Neural progenitor cell (in vitro differentiated cells): ENCODE results near the gene POLA2. TPM values are rescaled to one million over a fixed set of nuclear protein-coding genes. Genes with fewer than 3 reads are reported as not detected.

ENCODE experiments used
- DNase-seq: peaks from one replicate; pipeline ENCODE4 v3.0.0-alpha.2; 2016; ENCODE audit warnings: low spot score
- H2AFZ ChIP-seq: fragments of 200-600 bp; sonication (generic); replicated peaks from 2 replicates; pipeline ENCODE4 v1.6.1; 2016; ENCODE audit warnings: antibody characterized with exemption
- H3F3A ChIP-seq: fragments of 200-600 bp; sonication (generic); 2 replicates; pipeline ENCODE4 v1.6.1; 2016; ENCODE audit warnings: antibody characterized with exemption, low read depth
- H3K27ac ChIP-seq: fragments of 200-600 bp; sonication (generic); 2 replicates; pipeline ENCODE4 v1.5.1; 2016; ENCODE audit warnings: mild to moderate bottlenecking
- H3K27me3 ChIP-seq: fragments of 200-600 bp; sonication (generic); 2 replicates; pipeline ENCODE4 v1.6.1; 2016; ENCODE audit warnings: mild to moderate bottlenecking, moderate library complexity
- H3K36me3 ChIP-seq: fragments of 200-600 bp; sonication (generic); 2 replicates; pipeline ENCODE4 v1.5.1; 2016
- H3K4me1 ChIP-seq: fragments of 200-600 bp; sonication (generic); 2 replicates; pipeline ENCODE4 v1.6.1; 2016; ENCODE audit warnings: mixed run types
- H3K4me2 ChIP-seq: fragments of 200-600 bp; sonication (generic); 2 replicates; pipeline ENCODE4 v1.6.1; 2016
- H3K4me3 ChIP-seq: fragments of 200-600 bp; sonication (generic); 2 replicates; pipeline ENCODE4 v1.5.1; 2016
- H3K79me2 ChIP-seq: fragments of 200-600 bp; sonication (generic); 2 replicates; pipeline ENCODE4 v1.6.1; 2016; ENCODE audit warnings: low read depth
- H3K9ac ChIP-seq: fragments of 200-600 bp; sonication (generic); 2 replicates; pipeline ENCODE4 v1.6.1; 2016
- H3K9me3 ChIP-seq: fragments of 200-600 bp; sonication (generic); 2 replicates; pipeline ENCODE4 v1.5.1; 2016; ENCODE audit warnings: low read depth
- H4K20me1 ChIP-seq: fragments of 200-600 bp; sonication (generic); 2 replicates; pipeline ENCODE4 v1.6.1; 2016; ENCODE audit warnings: low read depth
- H3K27ac Mint-ChIP-seq: 3 replicates; pipeline ENCODE4 v1.8.0; 2021; ENCODE audit warnings: mixed read lengths
- H3K27me3 Mint-ChIP-seq: 2 replicates; pipeline ENCODE4 v1.8.0; 2022; ENCODE audit warnings: low read depth, mild to moderate bottlenecking, inconsistent platforms, moderate library complexity, mixed read lengths; ENCODE audit not compliant: insufficient read depth
- H3K36me3 Mint-ChIP-seq: 3 replicates; pipeline ENCODE4 v1.8.0; 2021; ENCODE audit warnings: mixed read lengths
- H3K4me1 Mint-ChIP-seq: 3 replicates; pipeline ENCODE4 v1.8.0; 2021; ENCODE audit warnings: mixed read lengths
- H3K4me3 Mint-ChIP-seq: 3 replicates; pipeline ENCODE4 v1.8.0; 2021; ENCODE audit warnings: mild to moderate bottlenecking, moderate library complexity, mixed read lengths
- H3K9me3 Mint-ChIP-seq: 3 replicates; pipeline ENCODE4 v1.8.0; 2020; ENCODE audit warnings: mixed read lengths
- EZH2 ChIP-seq: fragments of 200-600 bp; sonication (generic); IDR thresholded peaks from 2 replicates; pipeline ENCODE4 v1.6.1; 2017; ENCODE audit warnings: antibody characterized with exemption, mild to moderate bottlenecking, moderate library complexity
- EZH2phosphoT487 ChIP-seq: fragments of 200-600 bp; sonication (generic); IDR thresholded peaks from 2 replicates; pipeline ENCODE4 v1.6.1; 2017; ENCODE audit warnings: antibody characterized with exemption
- total RNA-seq: library from RNA; depleted of rRNA; stranded (reverse); fragments of >200 nt; gene quantifications from 2 replicates; pipeline ENCODE4 v1.2.3, GENCODE V29; 2015; ENCODE audit warnings: low replicate concordance
- TF ChIP-seq, protein P1 (sequence below): fragments of 200-600 bp; sonication (generic); IDR thresholded peaks from 2 replicates; pipeline ENCODE4 v1.5.1; 2017; ENCODE audit warnings: antibody characterized with exemption, mild to moderate bottlenecking

Gene POLA2
- total RNA-seq, 1 donor from 2014 or later = 33.3 TPM

DNA sequence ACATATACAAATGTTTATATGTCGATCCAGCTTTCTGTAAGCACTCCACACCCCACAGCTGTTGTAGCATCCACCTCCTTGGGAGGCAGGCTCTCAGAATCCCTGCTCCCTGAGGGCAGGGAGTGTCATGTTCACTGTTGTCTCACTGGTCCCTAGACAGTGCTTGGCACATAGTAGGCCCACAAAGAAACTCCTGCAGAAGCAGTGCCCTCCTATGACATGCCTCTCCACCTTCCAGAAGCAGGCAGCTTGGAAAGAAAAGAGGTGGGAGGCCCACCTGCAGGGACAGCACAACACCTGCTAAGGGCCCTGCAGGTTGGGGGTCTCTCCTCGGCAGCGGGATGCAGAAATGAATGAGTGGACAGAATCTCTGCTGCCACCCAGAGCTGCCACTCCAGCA, 41.8 kb downstream of the POLA2 start:
- Mint-ChIP-seq H3K4me3 (no peak overlapping the region), H3K27me3 (peaks cover 10% of the 10 kb centered on the region), H3K27ac (no peak overlapping the region), H3K9me3 (no peaks in the 10 kb centered on the region), H3K36me3 (peaks cover 21% of the 10 kb centered on the region), H3K4me1 (peaks cover 26% of the 10 kb centered on the region)
- no peak for DNase-seq
- Histone ChIP-seq H4K20me1 (peaks cover 14% of the 10 kb centered on the region), H3K79me2 (no peaks in the 10 kb centered on the region), H3K4me2 (no peak overlapping the region), H3K36me3 (no peaks in the 10 kb centered on the region), H3F3A (peaks cover 9% of the 10 kb centered on the region), H2AFZ (no peak overlapping the region), H3K9me3 (no peaks in the 10 kb centered on the region), H3K27me3 (no peaks in the 10 kb centered on the region), H3K27ac (no peak overlapping the region), H3K9ac (no peak overlapping the region), H3K4me3 (no peak overlapping the region), H3K4me1 (peaks cover 13% of the 10 kb centered on the region)
- TF ChIP-seq EZH2 = no peak
- no peak for TF ChIP-seq EZH2phosphoT487
- TF ChIP-seq, protein P1, sequence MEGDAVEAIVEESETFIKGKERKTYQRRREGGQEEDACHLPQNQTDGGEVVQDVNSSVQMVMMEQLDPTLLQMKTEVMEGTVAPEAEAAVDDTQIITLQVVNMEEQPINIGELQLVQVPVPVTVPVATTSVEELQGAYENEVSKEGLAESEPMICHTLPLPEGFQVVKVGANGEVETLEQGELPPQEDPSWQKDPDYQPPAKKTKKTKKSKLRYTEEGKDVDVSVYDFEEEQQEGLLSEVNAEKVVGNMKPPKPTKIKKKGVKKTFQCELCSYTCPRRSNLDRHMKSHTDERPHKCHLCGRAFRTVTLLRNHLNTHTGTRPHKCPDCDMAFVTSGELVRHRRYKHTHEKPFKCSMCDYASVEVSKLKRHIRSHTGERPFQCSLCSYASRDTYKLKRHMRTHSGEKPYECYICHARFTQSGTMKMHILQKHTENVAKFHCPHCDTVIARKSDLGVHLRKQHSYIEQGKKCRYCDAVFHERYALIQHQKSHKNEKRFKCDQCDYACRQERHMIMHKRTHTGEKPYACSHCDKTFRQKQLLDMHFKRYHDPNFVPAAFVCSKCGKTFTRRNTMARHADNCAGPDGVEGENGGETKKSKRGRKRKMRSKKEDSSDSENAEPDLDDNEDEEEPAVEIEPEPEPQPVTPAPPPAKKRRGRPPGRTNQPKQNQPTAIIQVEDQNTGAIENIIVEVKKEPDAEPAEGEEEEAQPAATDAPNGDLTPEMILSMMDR = no peak

DNA sequence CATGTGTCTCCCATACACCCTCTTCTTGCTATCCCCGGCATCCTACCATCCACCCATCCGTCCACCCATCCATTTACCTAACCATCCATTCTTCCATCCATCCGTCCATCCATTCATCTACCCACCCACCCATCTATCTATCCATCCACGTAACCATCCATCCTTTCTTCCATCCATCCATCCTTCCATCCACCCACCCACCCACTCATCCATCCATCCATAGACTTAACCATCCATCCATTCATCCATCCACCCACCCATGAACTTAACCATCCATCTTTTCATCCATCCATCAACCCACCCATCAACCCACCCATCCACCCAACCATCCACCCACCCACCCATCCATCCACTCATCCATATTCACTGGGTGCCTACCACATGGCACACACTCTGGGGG, 42.3 kb downstream of the POLA2 start:
- no peaks in the 10 kb centered on the region for H3K36me3 ChIP-seq
- H3K27ac ChIP-seq = no peak overlapping the region
- Mint-ChIP-seq H3K9me3 (no peaks in the 10 kb centered on the region), H3K36me3 (peaks cover 21% of the 10 kb centered on the region), H3K27ac (no peak overlapping the region), H3K4me3 (peak overlapping the region; percentile 58), H3K4me1 (peaks cover 23% of the 10 kb centered on the region), H3K27me3 (peaks cover 12% of the 10 kb centered on the region)
- H3K27me3 ChIP-seq = no peaks in the 10 kb centered on the region
- H3K9me3 ChIP-seq = no peaks in the 10 kb centered on the region
- H4K20me1 ChIP-seq = peaks cover 14% of the 10 kb centered on the region
- no peak overlapping the region for H2AFZ ChIP-seq
- peaks cover 9% of the 10 kb centered on the region for H3F3A ChIP-seq
- H3K79me2 ChIP-seq = no peaks in the 10 kb centered on the region
- H3K9ac ChIP-seq = no peak overlapping the region
- TF ChIP-seq, protein P1 = no peak
- TF ChIP-seq EZH2phosphoT487 (no peak), EZH2 (no peak)
- H3K4me2 ChIP-seq = no peak overlapping the region
- H3K4me1 ChIP-seq = peaks cover 13% of the 10 kb centered on the region
- no peak for DNase-seq
- no peak overlapping the region for H3K4me3 ChIP-seq

GRCh38 chr11:65304613-65305012, 42.9 kb downstream of the POLA2 start:
- H3F3A ChIP-seq = peaks cover 10% of the 10 kb centered on the region
- Mint-ChIP-seq H3K4me1 (peaks cover 23% of the 10 kb centered on the region), H3K27ac (no peak overlapping the region), H3K4me3 (no peak overlapping the region), H3K27me3 (peaks cover 12% of the 10 kb centered on the region), H3K36me3 (peaks cover 21% of the 10 kb centered on the region), H3K9me3 (no peaks in the 10 kb centered on the region)
- no peaks in the 10 kb centered on the region for H3K9me3 ChIP-seq
- no peaks in the 10 kb centered on the region for H3K79me2 ChIP-seq
- no peak overlapping the region for H2AFZ ChIP-seq
- H4K20me1 ChIP-seq = peaks cover 14% of the 10 kb centered on the region
- H3K36me3 ChIP-seq = no peaks in the 10 kb centered on the region
- TF ChIP-seq, protein P1 = no peak
- TF ChIP-seq EZH2 (no peak), EZH2phosphoT487 (no peak)
- H3K27ac ChIP-seq = no peak overlapping the region
- no peak overlapping the region for H3K9ac ChIP-seq
- no peak for DNase-seq
- no peak overlapping the region for H3K4me2 ChIP-seq
- peaks cover 13% of the 10 kb centered on the region for H3K4me1 ChIP-seq
- no peak overlapping the region for H3K4me3 ChIP-seq
- no peaks in the 10 kb centered on the region for H3K27me3 ChIP-seq
